GM12878 (cell line): ENCODE data around the gene CTSA. TPM values are rescaled to one million over a fixed set of nuclear protein-coding genes. Genes with fewer than 3 reads are reported as not detected.

Experiments used
- ATAC-seq: fragments of 200-7000 bp; cut with Tn5 transposase; 3 replicates; pipeline ENCODE4 v1.9.1; 2020; ENCODE audit warnings: mild to moderate bottlenecking, moderate library complexity
- BruUV-seq: library from RNA; stranded (reverse); fragments of 400-500 nt; replicated peaks from 2 replicates; lab custom pipeline; 2021; lab: Mats Ljungman, UMichigan
- CTCF ChIA-PET: fragments of 300-600 bp; sonication (Branson Sonifier 250); formaldehyde crosslinking; extraction: SDS; loops from one replicate; lab custom pipeline; 2021; ENCODE audit warnings: inconsistent platforms; lab: Yijun Ruan, JAX
- POLR2A ChIA-PET: fragments of 350-600 bp; formaldehyde crosslinking; extraction: SDS; loops from one replicate; lab custom pipeline; 2021; ENCODE audit warnings: inconsistent platforms; lab: Charles Lee
- RAD21 ChIA-PET: fragments of 300-600 bp; sonication (Branson Sonifier 250); formaldehyde crosslinking; loops from one replicate; lab custom pipeline; 2023; ENCODE audit warnings: antibody characterized with exemption; ENCODE audit not compliant: unreplicated experiment; lab: Charles Lee
- SMC1A ChIA-PET: fragments of 300-600 bp; sonication (Branson Sonifier 250); formaldehyde crosslinking; loops from one replicate; lab custom pipeline; 2023; ENCODE audit not compliant: unreplicated experiment, uncharacterized antibody; lab: Charles Lee
- DNase-seq: peaks from one replicate; pipeline ENCODE4 v3.0.0-alpha.2; 2011; ENCODE audit warnings: low read depth, low spot score
- FAIRE-seq: peaks from 3 replicates; lab custom pipeline; 2011; peaks lifted over from hg19 to GRCh38; lab: Jason Lieb, UNC
- H2AFZ ChIP-seq: 2 replicates; pipeline ENCODE4 v1.6.0; 2011; ENCODE audit warnings: low read depth, low read length, control low read depth; ENCODE audit not compliant: control insufficient read depth
- H3K27ac ChIP-seq: 2 replicates; pipeline ENCODE4 v1.5.1; 2011; ENCODE audit warnings: control low read depth; ENCODE audit not compliant: control insufficient read depth, insufficient read depth
- H3K27me3 ChIP-seq, 2 experiments: replicated peaks in 1 of 2; 2 replicates each; pipeline versions ENCODE4 v1.6.0 to v1.6.1; 2011; ENCODE audit warnings: low read length in 1 of 2; ENCODE audit not compliant: control insufficient read depth in 2 of 2, insufficient read depth in 2 of 2
- H3K36me3 ChIP-seq, 2 experiments: 2 replicates each; pipeline ENCODE4 v1.5.1; 2011; ENCODE audit warnings: low read length in 1 of 2; ENCODE audit not compliant: control insufficient read depth in 2 of 2, insufficient read depth in 2 of 2
- H3K4me1 ChIP-seq: 2 replicates; pipeline ENCODE4 v1.6.1; 2011; ENCODE audit warnings: mild to moderate bottlenecking, low read length, moderate library complexity, mixed read lengths; ENCODE audit not compliant: control insufficient read depth, insufficient read depth
- H3K4me2 ChIP-seq: 2 replicates; pipeline ENCODE4 v1.6.0; 2011; ENCODE audit warnings: control low read depth; ENCODE audit not compliant: control insufficient read depth, insufficient read depth
- H3K4me3 ChIP-seq: fragments of 200-600 bp; sonication (generic); 2 replicates; pipeline ENCODE4 v1.5.1; 2016
- H3K79me2 ChIP-seq: 2 replicates; pipeline ENCODE4 v1.6.0; 2011; ENCODE audit warnings: low read length; ENCODE audit not compliant: control insufficient read depth, insufficient read depth
- H3K9ac ChIP-seq: 2 replicates; pipeline ENCODE4 v1.8.0; 2011; ENCODE audit warnings: low read length, control low read depth, mixed read lengths; ENCODE audit not compliant: control insufficient read depth, insufficient read depth
- H3K9me3 ChIP-seq: replicated peaks from 3 replicates; pipeline ENCODE4 v1.5.1; 2011; ENCODE audit warnings: mild to moderate bottlenecking, low read length; ENCODE audit not compliant: control insufficient read depth, insufficient read depth
- H4K20me1 ChIP-seq: 2 replicates; pipeline ENCODE4 v1.6.0; 2011; ENCODE audit not compliant: control insufficient read depth, insufficient read depth
- ATF7 ChIP-seq: fragments of 450-650 bp; IDR thresholded peaks from 2 replicates; pipeline ENCODE4 v1.6.1; 2016; ENCODE audit warnings: low read depth, mild to moderate bottlenecking
- SPI1 ChIP-seq: IDR thresholded peaks from 2 replicates; pipeline ENCODE4 v1.6.1; 2011; ENCODE audit warnings: low read depth, mild to moderate bottlenecking, low read length, moderate library complexity, borderline replicate concordance; ENCODE audit not compliant: insufficient read depth
- STAT1 ChIP-seq: fragments of 450-650 bp; conservative IDR thresholded peaks from 2 replicates; pipeline ENCODE4 v1.6.1; 2014; ENCODE audit warnings: antibody characterized with exemption, mild to moderate bottlenecking
- WGBS: methylation state at CpG from one replicate; pipeline ENCODE4 v1.1.6; 2016; ENCODE audit warnings: low lambda C conversion rate; ENCODE audit not compliant: insufficient replicate concordance, insufficient coverage; ENCODE audit errors: missing lambda C conversion rate; 5-methylcytosine and 5-hydroxymethylcytosine counted together
- in situ Hi-C: fragments of 300-500 bp; cut with MboI; formaldehyde crosslinking; loops from 9 replicates; pipeline ENCODE4 v1.14.3; 2018; ENCODE audit warnings: mixed read lengths
- intact Hi-C: fragments of 100-400 bp; cut with micrococcal nuclease; formaldehyde crosslinking; loops from one replicate; pipeline ENCODE4 v1.14.2; 2022; ENCODE audit not compliant: unreplicated experiment
- polyA plus RNA-seq, 11 experiments: library from polyadenylated mRNA; depleted of rRNA in 4 of 11; unstranded in 6 of 11; stranded (reverse) in 5 of 11; fragments of >200 nt; fragmentation: Nextera tagmentation in 4 of 11; fragmentation: Illumina TruSeq in 1 of 11; extraction: Ambion mirVana in 4 of 11; extraction: Trizol in 1 of 11; gene quantifications; 1 replicate in 1 of 11; 2 replicates in 10 of 11; pipeline versions ENCODE4 v1.2.1 to v1.2.3, GENCODE V29; 2011 to 2016; ENCODE audit warnings: inconsistent platforms in 2 of 11, missing spikeins in 2 of 11, low read depth in 1 of 11
- total RNA-seq, 4 experiments: library from RNA; depleted of rRNA in 3 of 4; stranded (reverse); fragments of >200 nt in 3 of 4; fragmentation: Illumina TruSeq in 1 of 4; extraction: Trizol in 1 of 4; gene quantifications; 2 replicates each; pipeline versions ENCODE4 v1.2.1 to v1.2.3, GENCODE V29; 2013 to 2021
- TF ChIP-seq, protein P1 (sequence below): IDR thresholded peaks from 2 replicates; pipeline ENCODE4 v1.6.1; 2011; ENCODE audit warnings: low read depth, low read length, improper control_type of control experiment, borderline replicate concordance
- TF ChIP-seq, protein P2 (sequence below): fragments of 150-350 bp; IDR thresholded peaks from 2 replicates; pipeline ENCODE4 v1.6.1; 2016; ENCODE audit warnings: low read depth, low read length
- TF ChIP-seq, protein P3 (sequence below): fragments of 450-650 bp; IDR thresholded peaks from 2 replicates; pipeline ENCODE4 v1.6.1; 2017; ENCODE audit warnings: mild to moderate bottlenecking, moderate library complexity

The CTSA gene
- total and polyA plus RNA-seq, 10 of the 15 experiments (the other 5 are each of a cell fraction or from before 2014, with no cell fraction given) = 7.1 to 67.0 (median 36.2) TPM

DNA sequence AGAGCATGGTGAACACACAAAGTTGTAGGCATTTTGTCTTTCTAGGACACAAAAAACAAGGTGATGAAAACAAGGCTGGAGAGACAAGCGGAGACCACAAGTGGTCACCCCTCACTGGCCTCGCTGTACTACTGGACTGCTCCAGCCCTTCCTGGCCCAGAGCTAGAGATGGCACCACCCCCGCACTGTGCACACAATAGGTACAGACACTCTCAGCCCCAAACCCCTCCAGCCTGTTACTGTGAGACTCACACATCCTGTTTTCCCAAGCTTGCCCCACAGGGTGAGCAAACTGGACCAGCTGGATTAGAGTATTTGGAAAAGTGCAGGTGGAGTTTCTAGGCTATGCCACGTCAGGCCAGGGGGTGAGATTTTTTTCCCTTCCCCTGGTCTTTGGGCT is 18.5 kb upstream of the CTSA start:
- DNase-seq = no peak
- H3K36me3 ChIP-seq = peaks cover 0 to 2% of the 10 kb centered on the region in 2 experiments; a peak in 1 of 4 replicates
- no peak for ATAC-seq
- ChIA-PET CTCF (interaction anchor here (1.2 kb wide), 1 partner anchor 9 kb away, joined by 4 read pairs; the partner anchor contains the start of gene ZSWIM1), SMC1A (interaction anchor here (0.5 to 1.5 kb wide), 4 partner anchors 8 to 346 kb away, joined by 3 to 6 read pairs (median 3); partner anchors contain the start of gene ZSWIM1), RAD21 (no interaction called here), POLR2A (interaction anchor here (1.4 to 1.7 kb wide), 4 partner anchors 8 to 16 kb away, joined by 3 to 4 read pairs (median 4); partner anchors contain the start of gene ZSWIM1)
- no peak overlapping the region for H3K27ac ChIP-seq
- H3K79me2 ChIP-seq = no peaks in the 10 kb centered on the region
- no peak overlapping the region for H3K9ac ChIP-seq
- no peaks in the 10 kb centered on the region for H3K4me1 ChIP-seq
- no peak overlapping the region for H2AFZ ChIP-seq
- no peaks in the 10 kb centered on the region for H3K9me3 ChIP-seq
- TF ChIP-seq, protein P1, sequence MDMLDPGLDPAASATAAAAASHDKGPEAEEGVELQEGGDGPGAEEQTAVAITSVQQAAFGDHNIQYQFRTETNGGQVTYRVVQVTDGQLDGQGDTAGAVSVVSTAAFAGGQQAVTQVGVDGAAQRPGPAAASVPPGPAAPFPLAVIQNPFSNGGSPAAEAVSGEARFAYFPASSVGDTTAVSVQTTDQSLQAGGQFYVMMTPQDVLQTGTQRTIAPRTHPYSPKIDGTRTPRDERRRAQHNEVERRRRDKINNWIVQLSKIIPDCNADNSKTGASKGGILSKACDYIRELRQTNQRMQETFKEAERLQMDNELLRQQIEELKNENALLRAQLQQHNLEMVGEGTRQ = no peak
- no peaks in the 10 kb centered on the region for H3K27me3 ChIP-seq
- no peaks in the 10 kb centered on the region for H4K20me1 ChIP-seq
- no peak overlapping the region for H3K4me3 ChIP-seq
- intact Hi-C loops = no loop called here
- FAIRE-seq = no peak
- 92% methylated on average over 4 of the region's 4 CpGs for WGBS
- in situ Hi-C loops = no loop called here
- BruUV-seq = no TSS peak
- no peak overlapping the region for H3K4me2 ChIP-seq

DNA sequence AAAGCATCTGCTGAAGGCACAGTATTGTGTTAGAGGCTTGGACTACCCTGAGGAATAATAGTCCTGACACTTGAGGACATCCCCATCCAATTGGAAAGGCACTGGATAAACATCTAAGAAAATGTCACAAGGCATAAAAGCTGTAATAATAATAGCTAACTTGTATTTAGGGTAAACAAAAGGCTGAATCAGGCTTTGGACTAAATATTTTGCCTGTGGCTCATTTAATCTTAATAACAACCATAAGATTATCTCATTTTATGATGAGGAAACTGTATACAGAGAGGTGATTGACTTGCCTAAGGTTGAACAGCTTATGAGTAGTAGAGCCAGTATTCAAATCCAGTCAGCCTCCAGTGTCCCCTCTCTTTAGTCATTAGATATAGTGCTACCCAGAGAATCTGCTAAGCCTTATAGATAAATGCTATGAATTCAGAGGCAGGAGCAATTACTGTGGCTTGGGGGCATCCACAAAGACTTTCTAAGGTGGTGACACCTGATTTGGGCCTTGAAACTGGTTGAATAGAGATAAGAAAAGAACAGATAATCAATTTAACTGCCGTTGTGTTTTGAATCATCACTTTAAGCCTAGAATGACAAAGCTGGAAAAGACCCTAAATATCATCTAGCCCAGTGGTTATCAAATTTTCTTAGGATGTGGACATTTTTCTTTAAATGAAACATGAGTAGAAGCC is 17.6 kb upstream of the CTSA start:
- RAD21 ChIA-PET = interaction anchor here (1.3 kb wide), 1 partner anchor 75 kb away, joined by 3 read pairs; no protein-coding TSS in a partner anchor
- BruUV-seq = no TSS peak
- no peak overlapping the region for H3K4me3 ChIP-seq
- SMC1A ChIA-PET = no interaction called here
- in situ Hi-C loops (no loop called here), intact Hi-C loops (no loop called here)
- H4K20me1 ChIP-seq = no peaks in the 10 kb centered on the region
- H2AFZ ChIP-seq = no peak overlapping the region
- H3K9ac ChIP-seq = no peak overlapping the region
- CTCF ChIA-PET = no interaction called here
- H3K4me2 ChIP-seq = no peak overlapping the region
- DNase-seq (no peak), ATAC-seq (no peak), FAIRE-seq (no peak)
- WGBS = 92% methylated on average over 1 of the region's 1 CpG
- H3K36me3 ChIP-seq = peaks cover 2 to 3% of the 10 kb centered on the region in 2 experiments; a peak in 1 of 4 replicates
- H3K4me1 ChIP-seq = no peaks in the 10 kb centered on the region
- H3K9me3 ChIP-seq = no peaks in the 10 kb centered on the region
- H3K27ac ChIP-seq = no peak overlapping the region
- no peaks in the 10 kb centered on the region for H3K79me2 ChIP-seq
- POLR2A ChIA-PET = no interaction called here
- no peaks in the 10 kb centered on the region for H3K27me3 ChIP-seq
- TF ChIP-seq STAT1 (no peak), SPI1 (no peak), ATF7 (no peak)
- TF ChIP-seq, protein P2, sequence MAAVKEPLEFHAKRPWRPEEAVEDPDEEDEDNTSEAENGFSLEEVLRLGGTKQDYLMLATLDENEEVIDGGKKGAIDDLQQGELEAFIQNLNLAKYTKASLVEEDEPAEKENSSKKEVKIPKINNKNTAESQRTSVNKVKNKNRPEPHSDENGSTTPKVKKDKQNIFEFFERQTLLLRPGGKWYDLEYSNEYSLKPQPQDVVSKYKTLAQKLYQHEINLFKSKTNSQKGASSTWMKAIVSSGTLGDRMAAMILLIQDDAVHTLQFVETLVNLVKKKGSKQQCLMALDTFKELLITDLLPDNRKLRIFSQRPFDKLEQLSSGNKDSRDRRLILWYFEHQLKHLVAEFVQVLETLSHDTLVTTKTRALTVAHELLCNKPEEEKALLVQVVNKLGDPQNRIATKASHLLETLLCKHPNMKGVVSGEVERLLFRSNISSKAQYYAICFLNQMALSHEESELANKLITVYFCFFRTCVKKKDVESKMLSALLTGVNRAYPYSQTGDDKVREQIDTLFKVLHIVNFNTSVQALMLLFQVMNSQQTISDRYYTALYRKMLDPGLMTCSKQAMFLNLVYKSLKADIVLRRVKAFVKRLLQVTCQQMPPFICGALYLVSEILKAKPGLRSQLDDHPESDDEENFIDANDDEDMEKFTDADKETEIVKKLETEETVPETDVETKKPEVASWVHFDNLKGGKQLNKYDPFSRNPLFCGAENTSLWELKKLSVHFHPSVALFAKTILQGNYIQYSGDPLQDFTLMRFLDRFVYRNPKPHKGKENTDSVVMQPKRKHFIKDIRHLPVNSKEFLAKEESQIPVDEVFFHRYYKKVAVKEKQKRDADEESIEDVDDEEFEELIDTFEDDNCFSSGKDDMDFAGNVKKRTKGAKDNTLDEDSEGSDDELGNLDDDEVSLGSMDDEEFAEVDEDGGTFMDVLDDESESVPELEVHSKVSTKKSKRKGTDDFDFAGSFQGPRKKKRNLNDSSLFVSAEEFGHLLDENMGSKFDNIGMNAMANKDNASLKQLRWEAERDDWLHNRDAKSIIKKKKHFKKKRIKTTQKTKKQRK = no peak
- TF ChIP-seq, protein P3, sequence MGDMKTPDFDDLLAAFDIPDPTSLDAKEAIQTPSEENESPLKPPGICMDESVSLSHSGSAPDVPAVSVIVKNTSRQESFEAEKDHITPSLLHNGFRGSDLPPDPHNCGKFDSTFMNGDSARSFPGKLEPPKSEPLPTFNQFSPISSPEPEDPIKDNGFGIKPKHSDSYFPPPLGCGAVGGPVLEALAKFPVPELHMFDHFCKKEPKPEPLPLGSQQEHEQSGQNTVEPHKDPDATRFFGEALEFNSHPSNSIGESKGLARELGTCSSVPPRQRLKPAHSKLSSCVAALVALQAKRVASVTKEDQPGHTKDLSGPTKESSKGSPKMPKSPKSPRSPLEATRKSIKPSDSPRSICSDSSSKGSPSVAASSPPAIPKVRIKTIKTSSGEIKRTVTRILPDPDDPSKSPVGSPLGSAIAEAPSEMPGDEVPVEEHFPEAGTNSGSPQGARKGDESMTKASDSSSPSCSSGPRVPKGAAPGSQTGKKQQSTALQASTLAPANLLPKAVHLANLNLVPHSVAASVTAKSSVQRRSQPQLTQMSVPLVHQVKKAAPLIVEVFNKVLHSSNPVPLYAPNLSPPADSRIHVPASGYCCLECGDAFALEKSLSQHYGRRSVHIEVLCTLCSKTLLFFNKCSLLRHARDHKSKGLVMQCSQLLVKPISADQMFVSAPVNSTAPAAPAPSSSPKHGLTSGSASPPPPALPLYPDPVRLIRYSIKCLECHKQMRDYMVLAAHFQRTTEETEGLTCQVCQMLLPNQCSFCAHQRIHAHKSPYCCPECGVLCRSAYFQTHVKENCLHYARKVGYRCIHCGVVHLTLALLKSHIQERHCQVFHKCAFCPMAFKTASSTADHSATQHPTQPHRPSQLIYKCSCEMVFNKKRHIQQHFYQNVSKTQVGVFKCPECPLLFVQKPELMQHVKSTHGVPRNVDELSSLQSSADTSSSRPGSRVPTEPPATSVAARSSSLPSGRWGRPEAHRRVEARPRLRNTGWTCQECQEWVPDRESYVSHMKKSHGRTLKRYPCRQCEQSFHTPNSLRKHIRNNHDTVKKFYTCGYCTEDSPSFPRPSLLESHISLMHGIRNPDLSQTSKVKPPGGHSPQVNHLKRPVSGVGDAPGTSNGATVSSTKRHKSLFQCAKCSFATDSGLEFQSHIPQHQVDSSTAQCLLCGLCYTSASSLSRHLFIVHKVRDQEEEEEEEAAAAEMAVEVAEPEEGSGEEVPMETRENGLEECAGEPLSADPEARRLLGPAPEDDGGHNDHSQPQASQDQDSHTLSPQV = no peak
